Urothelium cell line (cell line): ENCODE measurements around the gene MYO3B.
"Not testable (repeated sequence)": the region's sequence is repeated elsewhere in the genome, so short reads cannot be mapped to it uniquely, and the experiment has no call there.

Experiments used
- DNase-seq: peaks from one replicate; pipeline ENCODE4 v3.0.0; 2011; ENCODE audit warnings: low spot score, mixed read lengths
- FAIRE-seq: peaks from 2 replicates; lab custom pipeline; 2011; peaks lifted over from hg19 to GRCh38; lab: Jason Lieb, UNC

The MYO3B gene

GRCh38 chr2:170587117-170587516 lies 409.2 kb downstream of the MYO3B start:
- no peak for FAIRE-seq
- DNase-seq = no peak

GRCh38 chr2:170587922-170588321 lies 410.0 kb downstream of the MYO3B start:
- DNase-seq (no peak), FAIRE-seq (no peak)

GRCh38 chr2:170588729-170589128 lies 410.8 kb downstream of the MYO3B start:
- no peak for FAIRE-seq
- DNase-seq = no peak

GRCh38 chr2:170596576-170596975 lies 418.6 kb downstream of the MYO3B start:
- DNase-seq (no peak), FAIRE-seq (no peak)

- no peak for FAIRE-seq
- DNase-seq = no peak
Measured at GRCh38 chr2:170598067-170598395, 420.1 kb downstream of the MYO3B start.

- DNase-seq = no peak
- FAIRE-seq = no peak
Measured at GRCh38 chr2:170601489-170601888, 423.5 kb downstream of the MYO3B start.

GRCh38 chr2:170605862-170606261 lies 427.9 kb downstream of the MYO3B start:
- FAIRE-seq (no peak), DNase-seq (no peak)

GRCh38 chr2:170607171-170607570 lies 429.2 kb downstream of the MYO3B start:
- no peak for DNase-seq
- FAIRE-seq = no peak

GRCh38 chr2:170610615-170611014 lies 432.7 kb downstream of the MYO3B start:
- no peak for FAIRE-seq
- DNase-seq = no peak

- DNase-seq, FAIRE-seq: not testable (repeated sequence)
Measured at GRCh38 chr2:170618948-170619347, 441.0 kb downstream of the MYO3B start.

GRCh38 chr2:170635094-170635493 lies 457.1 kb downstream of the MYO3B start:
- DNase-seq, FAIRE-seq: not testable (repeated sequence)

- DNase-seq (no peak), FAIRE-seq (no peak)
Measured at GRCh38 chr2:170639635-170640034, 461.7 kb downstream of the MYO3B start.

GRCh38 chr2:170641961-170642360 lies 464.0 kb downstream of the MYO3B start:
- no peak for DNase-seq
- no peak for FAIRE-seq

GRCh38 chr2:170643346-170643745 lies 465.4 kb downstream of the MYO3B start:
- no peak for FAIRE-seq
- no peak for DNase-seq

- FAIRE-seq = no peak
Measured at GRCh38 chr2:170647741-170648436, 469.9 kb downstream of the MYO3B start.

GRCh38 chr2:170651624-170652325 lies 473.8 kb downstream of the MYO3B start:
- DNase-seq = no peak
- no peak for FAIRE-seq

More at GRCh38 chr2:170647741-170648436, 469.9 kb downstream of the MYO3B start:
- no peak for DNase-seq

- FAIRE-seq (no peak), DNase-seq (no peak)
Measured at GRCh38 chr2:170652637-170653417, 474.9 kb downstream of the MYO3B start.

GRCh38 chr2:170656669-170657068 lies 478.7 kb downstream of the MYO3B start:
- DNase-seq = no peak
- no peak for FAIRE-seq

- FAIRE-seq = no peak
- no peak for DNase-seq
Measured at GRCh38 chr2:170660409-170660808, 482.5 kb downstream of the MYO3B start.

GRCh38 chr2:170665743-170666142 lies 487.8 kb downstream of the MYO3B start:
- FAIRE-seq (no peak), DNase-seq (no peak)

GRCh38 chr2:170669909-170670308 lies 492.0 kb downstream of the MYO3B start:
- FAIRE-seq (no peak), DNase-seq (no peak)

- DNase-seq = no peak
- FAIRE-seq = no peak
Measured at GRCh38 chr2:170670651-170671050, 492.7 kb downstream of the MYO3B start.
